ENCODE measurements around the gene SFXN4. TPM values are rescaled to one million over a fixed set of nuclear protein-coding genes. Genes with fewer than 3 reads are reported as not detected.
A peak's percentile ranks its signal among the peaks of the same experiment; 100 is the strongest.

The SFXN4 gene, protein sequence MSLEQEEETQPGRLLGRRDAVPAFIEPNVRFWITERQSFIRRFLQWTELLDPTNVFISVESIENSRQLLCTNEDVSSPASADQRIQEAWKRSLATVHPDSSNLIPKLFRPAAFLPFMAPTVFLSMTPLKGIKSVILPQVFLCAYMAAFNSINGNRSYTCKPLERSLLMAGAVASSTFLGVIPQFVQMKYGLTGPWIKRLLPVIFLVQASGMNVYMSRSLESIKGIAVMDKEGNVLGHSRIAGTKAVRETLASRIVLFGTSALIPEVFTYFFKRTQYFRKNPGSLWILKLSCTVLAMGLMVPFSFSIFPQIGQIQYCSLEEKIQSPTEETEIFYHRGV
- 10 to 100 TPM; 65.3 to 90.1 (median 72.8) TPM for total RNA-seq

DNA sequence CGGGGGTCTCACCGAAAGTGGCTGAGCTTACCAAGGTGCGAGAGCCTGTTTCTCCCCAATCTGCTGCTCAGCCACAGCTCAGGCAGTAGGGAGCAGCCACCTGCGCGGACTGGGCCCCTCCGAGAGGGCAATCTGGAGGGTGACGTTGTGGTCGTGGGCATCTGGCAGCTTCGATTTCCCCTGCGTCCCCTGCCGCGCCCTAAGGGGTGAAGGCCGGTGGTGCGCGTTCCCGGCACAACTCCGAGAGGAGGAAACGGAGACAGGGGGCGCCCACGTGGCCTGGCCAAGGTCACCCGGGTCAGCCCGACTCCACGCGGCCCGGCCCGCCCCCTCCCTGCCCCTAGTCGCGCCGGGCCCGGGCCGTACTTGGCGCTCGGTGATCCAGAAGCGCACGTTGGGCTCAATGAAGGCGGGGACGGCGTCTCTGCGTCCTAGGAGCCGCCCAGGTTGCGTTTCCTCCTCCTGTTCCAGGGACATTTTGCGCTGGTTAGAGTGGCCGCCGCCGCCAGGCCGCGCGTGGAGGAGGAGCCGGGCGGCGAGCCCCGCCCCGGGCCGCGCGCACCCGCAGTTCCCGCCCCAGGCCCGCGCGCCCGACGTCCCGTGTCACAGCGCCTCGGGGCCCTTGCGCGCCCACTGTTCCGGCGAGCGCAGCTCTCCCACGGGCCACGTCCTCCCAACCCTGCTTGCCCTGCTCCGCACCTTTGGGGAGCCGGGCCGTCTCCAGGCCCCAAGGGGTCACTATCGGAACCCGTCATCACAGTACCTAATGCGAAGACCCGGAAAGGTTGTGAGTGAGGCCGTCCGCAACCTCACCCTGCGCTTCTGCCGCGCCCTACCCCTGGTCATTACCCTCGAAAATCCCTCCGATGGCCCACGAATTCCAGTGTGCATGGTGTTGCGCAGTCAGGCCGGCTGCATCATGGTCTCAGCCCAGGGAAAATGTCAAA is at the start of gene SFXN4:
Gene SFXN4, minus strand, starts transcription at position 544 of the 947 bp plus-strand sequence. Its CDS starts 67 bp downstream, at position 477.
- Mint-ChIP-seq H3K27me3 (ENCODE audit: low read depth) (no peaks in the 10 kb centered on the region), H3K4me3 (peak within 1 kb of the TSS; percentile 87), H3K4me1 (ENCODE audit: low read depth) (peaks cover 24% of the 10 kb centered on the region), H3K9me3 (no peaks in the 10 kb centered on the region), H3K36me3 (ENCODE audit: insufficient read depth) (peaks cover 23% of the 10 kb centered on the region)
- ATAC-seq (peak; percentile 95 to 96), DNase-seq (peak; percentile 75)

- ATAC-seq (no peak), DNase-seq (no peak)
- peaks cover 68% of the 10 kb centered on the region for H3K4me1 Mint-ChIP-seq (ENCODE audit: low read depth)
These were observed 46.3 kb upstream of the SFXN4 start for GRCh38 chr10:119211625-119212441.

GRCh38 chr10:119211176-119211575 is 45.7 kb upstream of the SFXN4 start:
- ATAC-seq: no peak
- peaks cover 4% of the 10 kb centered on the region for H3K36me3 Mint-ChIP-seq (ENCODE audit: insufficient read depth)

More at GRCh38 chr10:119211625-119212441, 46.3 kb upstream of the SFXN4 start:
- peak overlapping the region; percentile 67 for H3K4me3 Mint-ChIP-seq
- no peaks in the 10 kb centered on the region for H3K9me3 Mint-ChIP-seq
- no peaks in the 10 kb centered on the region for H3K27me3 Mint-ChIP-seq (ENCODE audit: low read depth)
- H3K36me3 Mint-ChIP-seq (ENCODE audit: insufficient read depth): peaks cover 4% of the 10 kb centered on the region

DNA sequence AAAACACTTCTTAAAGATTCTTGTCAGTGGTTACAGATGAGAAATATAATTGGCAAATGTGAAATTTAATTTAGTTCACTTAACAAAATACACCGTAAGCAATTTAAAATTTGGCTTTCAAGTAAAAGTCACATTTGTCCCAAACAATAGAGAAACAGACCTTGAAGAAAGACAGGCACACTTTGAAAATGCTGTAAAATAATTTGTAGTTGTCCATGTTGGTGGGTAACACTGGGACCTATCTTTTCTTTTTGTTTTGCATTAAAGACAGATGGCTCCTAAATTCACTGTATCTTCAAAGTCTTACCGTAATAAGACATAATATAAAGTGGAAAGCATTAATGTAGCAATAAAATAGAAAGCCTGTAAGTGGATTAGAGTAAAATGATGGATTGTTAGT is 45.1 kb upstream of the SFXN4 start:
- Mint-ChIP-seq H3K4me3 (no peak overlapping the region), H3K27me3 (ENCODE audit: low read depth) (no peaks in the 10 kb centered on the region), H3K9me3 (no peaks in the 10 kb centered on the region), H3K36me3 (ENCODE audit: insufficient read depth) (peaks cover 4% of the 10 kb centered on the region), H3K4me1 (ENCODE audit: low read depth) (peaks cover 72% of the 10 kb centered on the region)
- DNase-seq: no peak
- no peak for ATAC-seq

More at GRCh38 chr10:119211176-119211575, 45.7 kb upstream of the SFXN4 start:
- Mint-ChIP-seq H3K27me3 (ENCODE audit: low read depth) (no peaks in the 10 kb centered on the region), H3K4me3 (peak overlapping the region; percentile 67), H3K9me3 (no peaks in the 10 kb centered on the region), H3K4me1 (ENCODE audit: low read depth) (peaks cover 70% of the 10 kb centered on the region)
- DNase-seq: no peak

GRCh38 chr10:119209736-119210355 is 44.3 kb upstream of the SFXN4 start:
- H3K4me1 Mint-ChIP-seq (ENCODE audit: low read depth): peaks cover 69% of the 10 kb centered on the region
- no peaks in the 10 kb centered on the region for H3K27me3 Mint-ChIP-seq (ENCODE audit: low read depth)
- DNase-seq: no peak
- H3K9me3 Mint-ChIP-seq: no peaks in the 10 kb centered on the region
- H3K4me3 Mint-ChIP-seq: peak overlapping the region; percentile 92
- no peak for ATAC-seq
- peaks cover 4% of the 10 kb centered on the region for H3K36me3 Mint-ChIP-seq (ENCODE audit: insufficient read depth)

DNA sequence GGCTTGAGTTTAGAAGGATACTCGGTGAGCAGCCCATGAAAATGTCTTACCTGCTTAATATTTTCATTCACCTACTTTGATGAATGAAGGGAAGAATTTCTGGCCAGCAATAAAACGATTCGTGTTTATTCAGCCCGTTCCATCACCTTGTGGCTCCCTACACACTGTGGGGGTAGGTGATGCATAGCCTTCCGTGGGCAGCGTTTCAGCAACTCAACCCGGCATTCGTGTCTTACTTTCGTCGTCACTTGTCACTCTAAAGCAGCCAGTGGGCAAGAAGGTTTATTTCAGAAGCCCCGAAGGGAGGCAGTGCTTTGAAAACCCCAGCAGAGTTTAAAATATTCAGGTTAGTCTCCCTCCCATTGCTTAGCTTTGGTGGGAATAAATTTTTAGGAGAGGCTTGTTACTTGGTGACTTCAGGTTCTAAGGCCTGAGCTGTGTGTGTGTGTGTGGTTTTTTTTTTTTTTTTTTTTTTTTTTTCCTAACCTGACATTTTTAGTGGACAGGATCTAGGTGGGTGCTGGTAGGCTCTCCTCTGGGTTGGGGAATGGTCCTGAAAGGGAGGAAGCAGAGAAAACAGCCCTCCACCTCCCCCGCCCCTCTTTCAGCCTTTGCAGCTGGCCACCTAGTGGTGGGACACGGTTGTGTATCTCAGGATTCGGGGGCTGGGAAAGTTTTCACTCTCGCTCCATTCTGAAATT is 43.7 kb upstream of the SFXN4 start:
- Mint-ChIP-seq H3K27me3 (ENCODE audit: low read depth) (no peaks in the 10 kb centered on the region), H3K4me1 (ENCODE audit: low read depth) (peaks cover 63% of the 10 kb centered on the region), H3K4me3 (peak overlapping the region; percentile 92), H3K36me3 (ENCODE audit: insufficient read depth) (peaks cover 4% of the 10 kb centered on the region), H3K9me3 (no peaks in the 10 kb centered on the region)
- DNase-seq: peak; percentile 51
- ATAC-seq: peak; percentile 25 to 27

DNA sequence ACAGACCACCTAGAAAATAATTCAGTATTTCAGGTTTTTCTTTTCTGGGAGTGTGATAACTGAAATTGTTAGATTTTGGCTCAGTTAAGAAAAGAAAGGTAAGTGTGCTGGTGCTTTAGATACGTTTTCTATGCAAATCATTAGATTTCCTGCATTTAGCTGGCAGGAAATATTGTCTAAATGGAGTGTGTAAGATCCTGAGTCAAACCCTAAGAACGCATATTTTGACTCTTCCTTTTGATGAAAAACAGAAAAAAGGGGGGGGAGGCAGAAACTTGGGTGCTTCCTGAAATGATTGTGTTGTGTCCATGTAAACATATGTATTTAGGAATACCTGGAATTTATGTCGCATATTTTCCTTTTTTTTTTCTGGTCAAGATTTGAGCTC is 43.0 kb upstream of the SFXN4 start:
- DNase-seq: no peak
- ATAC-seq: no peak

DNA sequence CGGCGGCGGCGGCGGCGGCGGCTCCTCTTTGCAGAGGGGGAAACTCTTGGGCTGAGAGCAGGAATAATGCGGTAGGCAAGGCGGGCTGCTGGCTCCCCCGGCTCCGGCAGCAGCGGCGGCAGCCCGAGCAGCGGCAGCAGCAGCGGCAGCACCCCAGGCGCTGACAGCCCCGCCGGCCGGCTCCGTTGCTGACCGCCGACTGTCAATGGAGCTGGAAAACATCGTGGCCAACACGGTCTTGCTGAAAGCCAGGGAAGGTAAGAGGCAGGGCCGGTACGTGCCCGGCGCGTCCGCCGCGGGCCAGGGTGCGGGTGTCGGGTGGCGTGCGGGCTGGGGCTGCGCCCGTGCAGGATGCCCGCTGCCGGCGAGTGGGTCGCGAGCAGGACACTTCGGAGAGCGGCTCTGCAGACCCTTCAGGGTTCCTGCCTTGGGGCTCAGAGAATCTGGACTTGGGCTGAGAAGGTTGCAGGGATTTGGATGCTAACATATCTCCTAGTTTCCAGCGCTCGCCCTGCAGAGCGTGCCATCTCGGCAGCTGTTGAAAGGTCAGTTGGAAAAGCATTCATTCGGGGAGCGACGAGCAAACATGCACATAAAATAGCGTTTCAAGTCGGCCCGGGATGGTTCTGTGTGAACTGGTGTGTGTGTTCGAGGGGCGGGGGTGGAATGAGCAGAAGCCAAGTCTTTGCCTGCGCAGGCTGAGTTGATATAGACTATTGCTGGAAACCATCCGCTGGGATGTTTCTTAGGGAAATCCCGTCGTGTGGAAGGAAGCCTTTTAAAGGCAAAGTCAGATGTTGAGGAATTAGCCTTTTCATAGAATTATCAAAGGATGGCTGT is 42.4 kb upstream of the SFXN4 start:
- Mint-ChIP-seq H3K4me1 (ENCODE audit: low read depth) (peaks cover 53% of the 10 kb centered on the region), H3K9me3 (no peaks in the 10 kb centered on the region), H3K27me3 (ENCODE audit: low read depth) (no peaks in the 10 kb centered on the region), H3K4me3 (peak overlapping the region; percentile 92), H3K36me3 (ENCODE audit: insufficient read depth) (peaks cover 4% of the 10 kb centered on the region)
- peak; percentile 2 to 5 for ATAC-seq
- peak; percentile 14 for DNase-seq

More for the DNA sequence above, 43.0 kb upstream of the SFXN4 start:
- Mint-ChIP-seq H3K9me3 (no peaks in the 10 kb centered on the region), H3K27me3 (ENCODE audit: low read depth) (no peaks in the 10 kb centered on the region), H3K4me3 (peak overlapping the region; percentile 92), H3K4me1 (ENCODE audit: low read depth) (peaks cover 57% of the 10 kb centered on the region), H3K36me3 (ENCODE audit: insufficient read depth) (peaks cover 4% of the 10 kb centered on the region)

- Mint-ChIP-seq H3K4me3 (peak within 1 kb of the TSS; percentile 92), H3K36me3 (ENCODE audit: insufficient read depth) (no peaks in the 10 kb centered on the region), H3K27me3 (ENCODE audit: low read depth) (no peaks in the 10 kb centered on the region), H3K4me1 (ENCODE audit: low read depth) (peaks cover 47% of the 10 kb centered on the region), H3K9me3 (no peaks in the 10 kb centered on the region)
- ATAC-seq: peak; percentile 86 to 87
- peak; percentile 93 for DNase-seq
These were observed 41.8 kb upstream of the SFXN4 start, which contains the start of gene GRK5 for GRCh38 chr10:119207366-119207666. Gene GRK5 (plus strand): TSS chr10:119207571. CDS start chr10:119207918, 347 bp downstream.

GRCh38 chr10:119206603-119207365 is 41.3 kb upstream of the SFXN4 start:
- peak; percentile 69 to 71 for ATAC-seq
- no peaks in the 10 kb centered on the region for H3K27me3 Mint-ChIP-seq (ENCODE audit: low read depth)
- H3K36me3 Mint-ChIP-seq (ENCODE audit: insufficient read depth): no peaks in the 10 kb centered on the region
- DNase-seq: peak; percentile 70
- no peaks in the 10 kb centered on the region for H3K9me3 Mint-ChIP-seq
- peak overlapping the region; percentile 90 for H3K4me3 Mint-ChIP-seq
- peaks cover 42% of the 10 kb centered on the region for H3K4me1 Mint-ChIP-seq (ENCODE audit: low read depth)

DNA sequence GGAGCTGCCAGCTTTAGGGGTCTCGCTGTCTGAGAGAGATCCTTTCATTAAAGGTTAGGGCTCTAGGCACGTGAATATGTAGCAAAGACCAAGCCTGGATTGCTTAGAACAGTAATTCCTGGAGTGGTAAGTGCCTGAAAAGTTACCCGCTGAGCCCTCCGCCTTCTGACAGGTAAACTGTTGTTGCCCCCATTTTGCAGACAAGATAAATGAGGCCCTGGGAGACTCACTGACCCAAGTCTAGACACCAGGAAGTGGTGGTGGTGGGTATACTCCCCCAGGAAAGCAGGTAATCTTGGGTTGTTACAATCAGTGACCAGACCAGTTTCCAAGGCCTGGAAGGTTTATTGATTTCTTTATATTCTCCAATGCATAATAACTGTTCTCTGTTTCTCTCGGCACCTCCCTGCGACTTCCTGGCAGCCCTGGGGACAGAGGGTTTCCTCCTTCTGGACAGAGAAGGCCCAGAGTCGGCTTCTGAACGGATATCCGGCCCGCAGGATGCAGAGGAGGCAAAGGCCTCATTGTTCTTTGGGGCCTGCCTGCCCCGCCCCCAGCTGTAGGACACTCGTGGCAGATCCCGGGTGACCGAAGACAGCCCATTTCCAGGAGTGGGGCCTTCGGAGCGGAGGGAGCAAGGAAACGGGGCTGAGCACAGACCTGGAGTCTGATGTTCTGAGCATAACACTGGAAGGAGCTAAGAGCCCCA is 40.5 kb upstream of the SFXN4 start:
- no peaks in the 10 kb centered on the region for H3K9me3 Mint-ChIP-seq
- H3K27me3 Mint-ChIP-seq (ENCODE audit: low read depth): no peaks in the 10 kb centered on the region
- H3K4me1 Mint-ChIP-seq (ENCODE audit: low read depth): peaks cover 34% of the 10 kb centered on the region
- ATAC-seq: no peak
- no peaks in the 10 kb centered on the region for H3K36me3 Mint-ChIP-seq (ENCODE audit: insufficient read depth)
- DNase-seq: peak; percentile 15
- peak overlapping the region; percentile 90 for H3K4me3 Mint-ChIP-seq

Data from activated T-cell treated with anti-CD3 and anti-CD28 coated beads, Interleukin-2, amount 50 U/mL, for 4 hours (primary cell).